Large intestine (tissue), 3 donors: ENCODE results near the gene GRK5. TPM values are rescaled to one million over a fixed set of nuclear protein-coding genes. Genes with fewer than 3 reads are reported as not detected.

Experiments
- DNase-seq, 2 donors: peaks; one replicate each; pipeline versions ENCODE4 v3.0.0 to v3.0.0-alpha.2; 2013
- H3K27ac ChIP-seq: one replicate; pipeline ENCODE4 v1.5.1; 2013; ENCODE audit warnings: low read length
- H3K27me3 ChIP-seq: 2 replicates; pipeline ENCODE4 v1.6.1; 2013; ENCODE audit warnings: low read length; ENCODE audit not compliant: control insufficient read depth, insufficient read depth
- H3K36me3 ChIP-seq: 2 replicates; pipeline ENCODE4 v1.6.1; 2013; ENCODE audit warnings: low read length; ENCODE audit not compliant: control insufficient read depth, insufficient read depth
- H3K4me1 ChIP-seq: one replicate; pipeline ENCODE4 v1.6.1; 2013; ENCODE audit warnings: low read length; ENCODE audit not compliant: control insufficient read depth, insufficient read depth
- H3K4me3 ChIP-seq: one replicate; pipeline ENCODE4 v1.5.1; 2013; ENCODE audit warnings: low read length
- H3K9me3 ChIP-seq: one replicate; pipeline ENCODE4 v1.6.1; 2013; ENCODE audit warnings: mild to moderate bottlenecking, low read depth, low read length, moderate library complexity; ENCODE audit not compliant: control insufficient read depth
- WGBS: methylation state at CpG from one replicate; pipeline ENCODE4 v1.1.5; 2013; ENCODE audit warnings: low lambda C conversion rate; ENCODE audit not compliant: insufficient coverage; 5-methylcytosine and 5-hydroxymethylcytosine counted together
- polyA plus RNA-seq: library from polyadenylated mRNA; unstranded; fragments of 120-200 nt; gene quantifications from one replicate; pipeline ENCODE4 v1.2.1, GENCODE V29; 2013

Gene GRK5
- polyA plus RNA-seq, 1 donor, result 38.8 TPM

DNA sequence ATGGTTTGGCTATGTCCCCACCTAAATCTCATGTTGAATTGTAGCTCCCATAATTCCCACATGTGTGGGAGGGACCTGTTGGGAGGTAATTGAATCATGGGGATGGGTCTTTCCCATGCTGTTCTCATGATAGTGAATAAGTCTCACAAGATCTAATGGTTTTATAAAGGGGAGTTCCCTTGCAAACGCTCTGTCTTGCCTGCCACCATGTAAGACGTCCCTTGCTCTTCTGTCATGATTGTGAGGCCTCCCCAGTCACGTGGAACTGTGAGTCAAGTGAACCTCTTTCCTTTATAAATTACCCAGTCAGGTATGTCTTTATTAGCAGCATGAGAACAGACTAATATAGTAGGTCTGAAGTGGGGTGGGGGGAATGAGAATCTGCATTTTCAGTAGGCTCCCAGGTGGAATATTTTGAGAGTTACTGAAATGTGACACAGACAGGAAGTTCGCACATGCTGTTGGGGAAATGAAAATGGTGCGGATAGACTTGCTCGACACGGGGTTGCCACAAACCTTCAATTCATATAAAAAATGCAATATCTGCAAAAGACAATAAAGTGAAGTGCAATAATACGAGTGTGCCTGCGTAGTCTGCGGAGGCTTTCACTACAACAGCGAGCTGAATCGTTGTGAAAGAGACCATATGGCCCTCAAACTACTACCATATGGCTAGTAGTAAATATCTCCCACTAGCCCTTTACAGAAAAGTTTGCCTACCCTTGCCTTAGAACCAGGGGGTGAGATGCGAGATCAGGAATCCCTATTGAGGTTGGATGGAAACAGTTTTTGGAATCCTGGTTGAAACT lies 166.1 kb downstream of the GRK5 start:
- no peak for DNase-seq
- H3K4me3 ChIP-seq, result no peak overlapping the region
- no peaks in the 10 kb centered on the region for H3K27me3 ChIP-seq
- H3K4me1 ChIP-seq, result no peaks in the 10 kb centered on the region
- 100% methylated on average over 1 of the region's 13 CpGs for WGBS
- H3K27ac ChIP-seq, result no peak overlapping the region
- H3K36me3 ChIP-seq, result no peaks in the 10 kb centered on the region
- H3K9me3 ChIP-seq, result no peaks in the 10 kb centered on the region

DNA sequence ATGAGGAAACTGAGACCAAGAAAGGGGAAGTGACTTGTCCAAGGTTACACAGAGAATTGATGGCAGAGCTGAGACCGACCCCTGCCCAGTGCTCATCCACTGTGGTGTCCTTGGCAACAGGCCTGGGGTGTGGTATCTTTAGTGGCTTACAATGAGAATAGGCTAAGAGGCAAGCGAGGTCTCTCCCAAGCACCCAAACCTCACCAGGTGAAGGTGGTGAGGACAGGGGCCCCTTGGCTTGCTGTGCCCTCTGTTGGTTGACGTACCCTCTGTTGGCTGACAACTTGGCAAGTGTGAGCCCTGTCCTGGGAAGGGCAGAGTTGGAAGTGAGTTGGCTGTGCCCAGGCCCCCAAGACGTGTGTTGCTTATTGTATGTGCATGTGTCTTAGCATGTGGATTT lies 166.9 kb downstream of the GRK5 start:
- Histone ChIP-seq H3K9me3 (no peaks in the 10 kb centered on the region), H3K4me3 (no peak overlapping the region), H3K27me3 (no peaks in the 10 kb centered on the region), H3K4me1 (no peaks in the 10 kb centered on the region), H3K36me3 (no peaks in the 10 kb centered on the region), H3K27ac (no peak overlapping the region)
- DNase-seq, result no peak
- WGBS, result no CpG with 5 or more reads among the region's 4 CpGs

DNA sequence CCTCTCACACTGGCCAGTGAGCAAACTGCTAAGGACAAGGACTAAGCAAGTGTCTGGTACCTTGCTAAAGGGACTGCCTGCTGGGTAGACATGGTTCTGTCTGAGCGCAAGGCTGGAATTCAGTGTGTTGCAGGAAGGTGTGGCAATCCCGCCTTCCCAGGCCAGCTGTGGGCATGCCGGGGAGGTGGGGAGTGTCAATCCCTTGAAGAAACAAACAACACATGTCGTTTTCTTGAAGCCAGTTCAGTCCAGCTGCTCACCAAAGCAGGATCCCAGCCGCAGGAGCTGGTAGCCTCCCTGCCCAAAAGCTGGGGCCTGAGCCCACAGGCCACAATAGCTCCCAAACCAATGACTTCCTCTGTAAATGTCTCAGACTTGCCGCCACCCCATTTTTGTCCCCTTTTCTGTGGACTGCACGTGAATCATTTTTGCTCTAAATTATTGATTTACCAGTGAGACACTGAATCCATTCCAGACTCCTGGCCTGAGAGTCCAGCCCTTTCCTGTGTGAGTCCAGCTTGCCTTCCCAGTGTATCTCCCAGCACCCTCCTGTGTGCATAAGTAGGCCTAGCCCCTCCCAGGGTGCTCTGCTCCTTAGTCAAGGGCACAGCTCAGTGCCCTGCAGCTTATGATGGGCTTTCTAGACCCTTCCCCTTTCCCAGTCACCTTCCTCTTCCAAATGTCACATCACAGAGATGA lies 168.4 kb downstream of the GRK5 start:
- H3K4me1 ChIP-seq, result no peaks in the 10 kb centered on the region
- H3K27me3 ChIP-seq, result no peaks in the 10 kb centered on the region
- H3K9me3 ChIP-seq, result no peaks in the 10 kb centered on the region
- H3K27ac ChIP-seq, result no peak overlapping the region
- WGBS, result 60% methylated on average over 1 of the region's 7 CpGs
- no peak overlapping the region for H3K4me3 ChIP-seq
- peaks cover 7% of the 10 kb centered on the region for H3K36me3 ChIP-seq
- no peak for DNase-seq

DNA sequence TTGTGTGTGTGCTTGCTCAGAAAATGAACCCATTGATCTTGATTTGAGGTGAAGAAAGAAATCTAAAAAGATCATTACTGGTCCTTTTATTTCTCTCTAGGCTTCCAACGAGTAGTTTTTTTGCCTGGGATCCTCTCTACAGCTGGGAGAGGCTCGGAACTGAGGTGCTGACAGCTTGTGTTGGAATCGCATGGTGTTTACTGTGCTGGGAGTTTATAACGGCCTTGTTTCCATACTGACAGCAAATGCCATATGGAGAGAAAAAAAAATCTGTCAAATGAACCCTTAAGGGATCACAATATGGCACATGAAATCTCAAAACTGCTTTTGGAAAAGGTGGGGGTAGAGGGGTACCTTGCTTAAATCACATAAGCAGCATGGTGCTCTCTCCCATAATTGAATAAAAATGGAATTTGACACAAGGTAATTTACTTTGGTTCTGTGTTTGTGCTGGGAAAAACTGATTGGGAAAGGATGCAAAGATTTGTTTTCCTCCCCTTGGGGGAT lies 170.1 kb downstream of the GRK5 start:
- WGBS, result no CpG with 5 or more reads among the region's 4 CpGs
- H3K27me3 ChIP-seq, result no peaks in the 10 kb centered on the region
- no peak for DNase-seq
- no peaks in the 10 kb centered on the region for H3K9me3 ChIP-seq
- H3K36me3 ChIP-seq, result peaks cover 17% of the 10 kb centered on the region
- H3K27ac ChIP-seq, result no peak overlapping the region
- no peaks in the 10 kb centered on the region for H3K4me1 ChIP-seq
- no peak overlapping the region for H3K4me3 ChIP-seq

DNA sequence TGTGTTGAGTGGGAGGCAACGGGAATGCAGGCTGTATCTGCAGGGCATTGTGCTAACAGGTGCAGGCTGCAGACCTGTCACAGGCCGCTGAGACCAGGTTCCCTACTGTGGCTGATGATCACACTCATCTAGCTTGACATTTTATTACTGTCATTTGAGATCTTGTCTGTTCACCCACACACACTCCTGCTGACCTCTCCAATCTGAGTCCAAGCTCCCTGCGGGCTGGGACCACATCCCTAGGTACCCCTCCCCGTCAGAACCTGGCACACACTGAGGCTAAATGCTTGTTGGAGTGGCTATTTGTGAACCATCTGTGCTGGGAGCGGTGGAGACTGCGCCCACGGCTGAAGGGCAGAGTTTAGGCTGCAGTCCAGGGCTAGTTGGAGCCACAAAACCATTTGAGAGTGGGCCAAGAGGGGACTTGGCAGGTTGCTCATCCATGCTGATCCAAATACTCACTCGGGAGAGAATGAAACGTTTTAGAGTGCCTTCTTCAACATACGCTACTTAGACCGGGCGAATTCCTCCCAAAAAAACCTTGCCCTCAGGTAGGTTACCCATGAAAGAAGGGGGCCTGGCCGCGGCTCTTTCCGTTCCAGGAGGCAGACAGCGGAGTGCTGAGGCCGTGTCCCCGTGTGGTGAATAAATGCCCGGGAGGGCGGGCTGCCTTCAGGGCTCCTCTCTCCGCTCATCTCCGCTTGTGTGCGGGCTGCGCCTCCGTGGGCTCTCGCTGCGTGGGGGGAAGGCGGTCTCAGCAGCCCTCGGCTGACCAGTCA lies 170.8 kb downstream of the GRK5 start:
- no peak for DNase-seq
- Histone ChIP-seq H3K27ac (no peak overlapping the region), H3K36me3 (peaks cover 18% of the 10 kb centered on the region), H3K9me3 (no peaks in the 10 kb centered on the region), H3K4me3 (no peak overlapping the region), H3K4me1 (no peaks in the 10 kb centered on the region), H3K27me3 (no peaks in the 10 kb centered on the region)
- no CpG with 5 or more reads among the region's 29 CpGs for WGBS

DNA sequence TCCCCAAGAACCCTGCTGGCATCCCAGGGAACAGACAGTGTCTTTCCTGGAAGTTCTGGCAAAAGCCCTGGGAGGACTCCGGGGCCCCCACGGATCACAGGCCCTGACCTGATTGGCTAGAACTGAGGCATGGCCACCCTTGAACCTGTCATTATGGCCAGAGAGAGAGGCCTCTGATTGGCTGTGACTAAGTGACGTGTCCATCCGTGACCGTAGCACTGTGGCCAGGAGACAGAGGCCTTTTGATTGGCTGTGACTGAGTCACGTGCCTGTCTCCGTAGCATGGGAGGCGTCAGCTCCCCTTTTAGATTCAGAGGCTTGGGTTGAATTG lies 171.3 kb downstream of the GRK5 start:
- H3K4me1 ChIP-seq, result no peaks in the 10 kb centered on the region
- H3K27ac ChIP-seq, result no peak overlapping the region
- no CpG with 5 or more reads among the region's 8 CpGs for WGBS
- H3K9me3 ChIP-seq, result no peaks in the 10 kb centered on the region
- no peak for DNase-seq
- H3K36me3 ChIP-seq, result peaks cover 24% of the 10 kb centered on the region
- H3K4me3 ChIP-seq, result no peak overlapping the region
- H3K27me3 ChIP-seq, result no peaks in the 10 kb centered on the region

DNA sequence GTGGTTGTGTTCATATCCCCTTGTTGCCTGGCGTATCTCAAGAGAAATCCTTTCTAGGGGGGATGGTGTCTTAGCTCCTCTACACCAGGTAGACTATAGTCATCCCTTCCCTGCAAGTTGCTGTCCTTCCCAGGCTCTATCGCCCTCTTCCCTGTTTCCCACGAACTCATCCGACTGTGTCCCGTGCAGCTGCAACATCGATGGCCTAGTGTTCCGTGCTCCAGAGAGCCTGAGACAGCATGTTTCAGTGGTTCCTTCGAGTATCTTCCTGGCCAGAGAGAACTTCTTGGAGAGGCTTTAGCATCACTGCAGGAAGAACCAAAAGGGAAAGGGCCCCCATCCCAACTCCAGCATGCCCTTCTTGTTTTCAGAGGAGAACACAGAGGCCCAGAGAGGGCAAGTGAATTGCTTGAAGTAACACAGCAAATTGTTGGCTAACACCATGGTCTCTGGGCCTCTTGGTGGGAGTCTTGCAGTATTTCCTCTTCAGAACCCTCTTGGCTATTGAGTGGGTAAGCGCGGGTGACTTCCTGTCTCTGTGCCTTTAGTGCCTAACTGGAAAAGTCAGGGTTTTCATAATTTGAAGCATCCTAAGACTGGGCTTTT lies 172.2 kb downstream of the GRK5 start:
- H3K27ac ChIP-seq, result no peak overlapping the region
- H3K27me3 ChIP-seq, result no peaks in the 10 kb centered on the region
- H3K9me3 ChIP-seq, result no peaks in the 10 kb centered on the region
- H3K4me1 ChIP-seq, result no peaks in the 10 kb centered on the region
- H3K4me3 ChIP-seq, result no peak overlapping the region
- DNase-seq, result no peak
- WGBS, result no CpG with 5 or more reads among the region's 10 CpGs
- H3K36me3 ChIP-seq, result peaks cover 31% of the 10 kb centered on the region

DNA sequence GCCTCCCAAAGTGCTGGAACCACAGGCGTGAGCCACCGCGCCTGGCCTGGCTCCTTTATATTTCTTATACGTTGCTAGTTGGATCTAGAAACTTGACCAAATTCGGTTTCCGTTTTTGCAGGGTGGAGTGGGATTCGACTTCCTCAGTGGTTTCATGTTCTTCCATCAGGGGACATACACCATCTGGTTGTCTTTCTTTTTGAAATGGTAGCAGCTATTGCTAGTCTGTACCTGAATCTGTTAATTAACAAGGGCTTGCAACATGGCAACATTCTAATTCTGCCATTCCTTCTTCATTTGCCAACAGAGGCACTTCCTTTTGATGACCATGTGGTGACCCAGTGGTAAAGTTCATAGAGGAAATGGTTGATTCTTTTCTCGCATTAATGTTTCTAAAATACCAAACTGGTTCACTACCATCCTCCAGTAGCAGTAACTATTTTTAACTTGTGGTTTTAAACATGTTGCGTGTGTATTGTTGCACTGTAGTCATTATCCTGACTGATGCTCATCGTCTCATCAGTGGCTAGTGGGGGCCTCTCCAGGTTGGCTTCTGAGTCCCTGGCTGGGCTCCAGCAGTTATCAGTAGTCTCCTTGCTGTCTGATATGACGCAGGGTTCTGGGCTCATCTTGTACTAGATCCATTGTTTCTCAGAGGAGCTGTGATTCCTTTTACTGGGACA lies 175.9 kb downstream of the GRK5 start:
- DNase-seq, result no peak
- WGBS, result 87% methylated on average over 6 of the region's 11 CpGs
- Histone ChIP-seq H3K27ac (no peak overlapping the region), H3K9me3 (no peaks in the 10 kb centered on the region), H3K4me3 (no peak overlapping the region), H3K27me3 (no peaks in the 10 kb centered on the region), H3K4me1 (no peaks in the 10 kb centered on the region), H3K36me3 (peaks cover 33% of the 10 kb centered on the region)

DNA sequence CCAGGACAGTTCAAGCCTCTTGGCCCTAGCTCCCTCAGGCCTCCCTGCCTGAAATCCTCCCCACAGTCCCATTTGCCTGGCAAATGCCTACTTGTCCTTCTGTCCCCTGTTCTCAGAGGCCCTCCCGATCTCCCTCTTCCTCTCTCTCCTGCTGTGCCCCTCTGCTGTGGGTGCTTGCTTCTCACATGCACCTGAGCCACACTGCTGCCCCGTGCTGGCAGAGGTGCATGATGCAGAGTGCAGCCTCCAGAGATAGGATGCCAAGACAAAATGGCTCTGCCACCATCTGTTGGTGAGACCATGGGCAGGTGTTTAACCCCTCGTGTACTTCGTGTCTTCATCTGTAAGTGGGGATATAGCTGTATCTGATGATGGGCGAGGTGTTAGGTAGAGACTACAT lies 176.8 kb downstream of the GRK5 start:
- no peak overlapping the region for H3K27ac ChIP-seq
- no peaks in the 10 kb centered on the region for H3K4me1 ChIP-seq
- no peaks in the 10 kb centered on the region for H3K9me3 ChIP-seq
- no peaks in the 10 kb centered on the region for H3K27me3 ChIP-seq
- no peak for DNase-seq
- peaks cover 33% of the 10 kb centered on the region for H3K36me3 ChIP-seq
- no CpG with 5 or more reads among the region's 5 CpGs for WGBS
- no peak overlapping the region for H3K4me3 ChIP-seq

DNA sequence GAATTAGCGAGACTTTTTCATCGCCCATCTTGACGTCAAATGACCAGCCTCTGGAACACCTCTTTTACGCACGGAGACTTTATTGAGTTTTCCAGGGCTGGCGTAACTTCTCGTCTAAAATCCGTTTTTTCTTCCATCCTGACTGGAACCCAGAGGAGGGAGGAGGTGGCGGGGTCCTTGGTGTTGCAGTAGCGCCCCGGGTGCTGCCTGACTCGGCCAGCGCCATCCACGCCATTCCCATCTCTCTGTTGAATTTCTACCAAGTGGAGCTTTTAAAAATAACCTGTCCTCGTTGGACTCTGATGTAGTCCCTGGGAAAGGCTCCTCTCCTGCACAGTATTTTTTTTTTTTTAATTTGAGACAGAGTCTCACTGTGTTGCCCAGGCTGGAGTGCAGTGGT lies 179.3 kb downstream of the GRK5 start:
- H3K4me3 ChIP-seq, result no peak overlapping the region
- H3K36me3 ChIP-seq, result peaks cover 21% of the 10 kb centered on the region
- H3K9me3 ChIP-seq, result no peaks in the 10 kb centered on the region
- H3K27ac ChIP-seq, result no peak overlapping the region
- DNase-seq, result no peak
- no peaks in the 10 kb centered on the region for H3K27me3 ChIP-seq
- WGBS, result no CpG with 5 or more reads among the region's 15 CpGs
- no peaks in the 10 kb centered on the region for H3K4me1 ChIP-seq
